GM10266 (cell line): ENCODE data around the gene OR5I1.

Experiments
- DNase-seq: peaks from one replicate; pipeline ENCODE4 v3.0.0; 2012; ENCODE audit errors: extremely low spot score
- TF ChIP-seq, protein P1 (sequence below): IDR thresholded peaks from 2 replicates; pipeline ENCODE4 v1.5.1; 2012; ENCODE audit warnings: mild to moderate bottlenecking, low read depth; ENCODE audit not compliant: control insufficient read depth, insufficient read depth; ENCODE audit errors: missing control alignments

The OR5I1 gene

DNA sequence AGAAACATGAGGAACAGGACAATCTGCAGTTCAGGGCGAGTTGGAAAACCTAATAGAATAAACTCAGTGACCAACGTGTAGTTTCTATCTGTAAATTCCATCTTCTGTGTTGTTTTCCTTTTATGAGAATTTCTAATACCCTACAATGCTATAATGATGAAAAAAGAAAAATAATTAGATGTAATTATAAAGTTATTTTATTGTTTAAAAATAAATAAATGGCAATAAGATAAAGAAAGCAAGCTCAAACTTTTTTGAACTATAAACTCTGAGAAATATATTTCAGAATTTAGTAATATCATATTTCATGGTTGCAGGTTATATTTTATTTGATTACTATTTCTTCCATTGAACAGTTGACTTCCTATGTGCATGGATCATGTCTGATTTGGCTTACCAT, at the start of gene OR5I1:
Gene OR5I1 (minus strand): TSS at position 101 of the 400 bp plus-strand sequence. CDS start 0 bp downstream, at position 101.
- DNase-seq, result no peak
- TF ChIP-seq, protein P1, sequence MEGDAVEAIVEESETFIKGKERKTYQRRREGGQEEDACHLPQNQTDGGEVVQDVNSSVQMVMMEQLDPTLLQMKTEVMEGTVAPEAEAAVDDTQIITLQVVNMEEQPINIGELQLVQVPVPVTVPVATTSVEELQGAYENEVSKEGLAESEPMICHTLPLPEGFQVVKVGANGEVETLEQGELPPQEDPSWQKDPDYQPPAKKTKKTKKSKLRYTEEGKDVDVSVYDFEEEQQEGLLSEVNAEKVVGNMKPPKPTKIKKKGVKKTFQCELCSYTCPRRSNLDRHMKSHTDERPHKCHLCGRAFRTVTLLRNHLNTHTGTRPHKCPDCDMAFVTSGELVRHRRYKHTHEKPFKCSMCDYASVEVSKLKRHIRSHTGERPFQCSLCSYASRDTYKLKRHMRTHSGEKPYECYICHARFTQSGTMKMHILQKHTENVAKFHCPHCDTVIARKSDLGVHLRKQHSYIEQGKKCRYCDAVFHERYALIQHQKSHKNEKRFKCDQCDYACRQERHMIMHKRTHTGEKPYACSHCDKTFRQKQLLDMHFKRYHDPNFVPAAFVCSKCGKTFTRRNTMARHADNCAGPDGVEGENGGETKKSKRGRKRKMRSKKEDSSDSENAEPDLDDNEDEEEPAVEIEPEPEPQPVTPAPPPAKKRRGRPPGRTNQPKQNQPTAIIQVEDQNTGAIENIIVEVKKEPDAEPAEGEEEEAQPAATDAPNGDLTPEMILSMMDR, result no peak

DNA sequence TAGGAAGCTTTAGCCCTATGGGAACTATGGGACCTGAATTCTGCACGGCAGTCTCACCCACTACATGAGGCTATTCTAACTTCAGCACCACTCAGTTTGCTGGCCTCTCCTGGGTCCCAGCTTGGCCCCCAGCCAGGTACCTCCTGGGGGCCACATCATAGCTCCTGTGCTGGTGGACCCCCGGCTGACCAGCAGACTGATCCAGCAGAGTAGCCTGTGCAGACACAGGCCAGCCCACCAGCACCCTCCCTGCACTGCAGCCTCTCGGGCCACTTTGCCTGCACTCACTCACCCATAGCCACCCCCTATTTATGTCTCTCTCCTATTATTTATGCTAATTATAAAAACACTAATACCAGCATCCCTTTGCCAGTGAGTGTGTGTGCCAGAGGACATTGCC, 34.7 kb upstream of the OR5I1 start:
- TF ChIP-seq, protein P1, result no peak
- no peak for DNase-seq

DNA sequence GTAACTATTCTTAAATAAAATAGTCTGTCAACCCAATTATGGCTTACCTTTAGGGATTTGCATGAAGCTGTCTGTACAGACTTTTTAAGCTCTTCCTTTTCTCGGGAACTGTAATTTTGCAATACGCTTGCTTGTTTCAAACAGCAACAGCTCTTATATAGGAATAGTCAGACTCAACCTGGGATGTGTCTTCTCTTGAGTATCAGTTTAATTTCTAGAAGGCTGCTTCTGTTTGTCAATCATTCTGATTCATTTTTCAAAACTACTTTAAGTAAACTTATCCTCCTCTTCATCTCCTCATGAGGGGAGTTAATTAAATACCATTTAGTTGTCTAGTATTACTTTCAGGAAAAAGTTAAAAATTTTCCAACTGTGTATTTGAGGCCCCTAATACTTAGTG, 33.6 kb upstream of the OR5I1 start, which contains the start of gene OR10AG1:
Gene OR10AG1 (minus strand): TSS at position 101 of the 400 bp plus-strand sequence. CDS start 38 bp downstream, at position 63.
- DNase-seq, result no peak
- TF ChIP-seq, protein P1, result no peak

DNA sequence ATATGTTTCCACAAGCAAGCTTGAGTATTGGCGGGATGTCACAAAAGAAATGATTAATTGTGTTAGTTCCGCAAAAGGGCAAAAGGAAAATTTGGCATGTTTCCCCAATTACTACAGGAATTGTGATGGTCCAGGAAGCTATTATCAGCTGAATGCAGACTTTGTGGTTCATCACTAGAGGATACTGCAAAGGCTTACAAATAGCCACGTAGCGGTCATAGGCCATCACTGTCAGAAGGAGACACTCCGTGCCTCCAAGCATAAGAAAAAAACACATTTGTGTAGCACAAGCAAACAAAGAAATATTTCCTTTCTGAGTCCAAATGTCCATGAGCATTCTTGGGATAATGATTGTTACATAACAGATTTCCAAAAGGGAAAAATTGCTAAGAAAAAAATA, 31.7 kb upstream of the OR5I1 start:
- TF ChIP-seq, protein P1, result no peak
- DNase-seq, result no peak

DNA sequence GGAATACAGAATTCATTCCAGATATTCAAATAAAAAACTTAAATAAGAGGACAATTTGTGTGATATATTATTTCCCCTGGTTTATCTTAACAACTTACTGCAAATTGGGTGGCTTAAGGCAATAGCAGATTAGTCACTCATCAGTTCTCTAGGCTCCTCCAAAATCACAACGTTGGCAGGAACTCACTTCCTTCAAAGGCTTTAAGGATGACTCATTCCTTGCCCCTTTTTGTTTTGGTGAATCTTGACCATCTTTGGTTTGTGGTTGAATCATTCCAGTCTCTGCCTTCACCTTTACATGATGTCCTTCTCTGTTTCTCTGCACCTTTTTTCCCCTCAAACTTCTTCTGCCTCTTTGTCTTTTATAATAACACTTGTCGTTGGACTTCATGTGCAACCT, 30.2 kb upstream of the OR5I1 start:
- TF ChIP-seq, protein P1, result no peak
- no peak for DNase-seq

DNA sequence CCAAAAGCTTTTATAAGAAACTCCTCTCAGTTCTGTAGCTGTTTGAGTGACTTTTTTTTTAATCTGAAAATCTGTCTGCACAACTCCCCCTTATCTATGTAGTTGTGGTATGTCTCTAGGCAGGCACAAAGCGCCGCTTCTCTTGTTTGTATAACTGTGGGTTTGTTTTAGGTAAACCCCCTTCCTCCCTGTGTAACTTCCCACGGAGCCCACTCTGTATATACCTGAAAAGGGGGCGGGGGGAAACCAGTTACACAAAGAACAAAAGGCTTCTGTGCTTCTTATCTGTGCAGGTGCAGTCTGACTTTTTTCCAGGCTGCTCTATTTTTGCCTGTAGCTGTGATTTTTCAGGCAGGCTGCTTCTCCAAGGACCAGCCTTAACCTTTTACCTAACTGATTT, 20.3 kb upstream of the OR5I1 start:
- DNase-seq, result no peak
- TF ChIP-seq, protein P1, result no peak

DNA sequence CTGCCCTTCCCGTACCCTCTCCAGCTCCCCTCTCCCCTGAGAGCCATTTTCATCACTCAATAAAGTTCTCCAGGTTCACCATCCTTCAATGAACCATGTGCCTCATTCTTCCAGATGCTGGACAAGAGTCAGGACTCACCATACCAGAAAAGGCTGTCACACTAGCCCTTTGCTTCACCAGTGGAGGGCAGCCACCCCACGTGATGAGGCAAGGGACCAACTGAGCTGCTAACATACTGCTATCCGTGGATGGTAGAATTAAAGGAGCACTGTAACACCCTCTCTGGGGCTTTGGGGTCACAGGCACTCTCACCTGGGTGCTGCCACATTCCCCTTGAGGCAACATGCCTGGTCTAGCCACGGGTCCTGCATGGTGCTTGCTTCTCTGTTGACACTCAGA, 13.1 kb upstream of the OR5I1 start:
- TF ChIP-seq, protein P1, result no peak
- no peak for DNase-seq
